Measurements from ENCODE around the gene PDZRN3.

DNA sequence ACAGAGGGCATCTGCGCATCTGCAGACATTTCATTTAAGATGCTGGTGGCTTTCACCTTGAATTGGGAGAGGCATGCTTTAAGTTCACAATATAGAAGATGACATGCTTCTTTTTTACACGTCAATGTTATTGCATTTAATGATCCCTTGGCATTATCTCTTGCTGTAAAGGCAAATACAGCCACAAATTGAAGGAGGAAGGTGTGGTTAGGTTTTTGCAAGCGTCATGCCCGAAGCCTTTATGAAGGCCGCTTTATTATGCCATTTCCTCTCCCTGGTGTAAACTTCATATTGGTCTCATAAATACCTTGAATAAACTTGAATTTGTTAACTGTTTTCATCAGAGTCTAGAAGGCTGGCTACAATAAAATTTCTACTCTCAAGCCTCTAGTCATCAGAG is 212.7 kb downstream of the PDZRN3 start:
- TF ChIP-seq, protein P1, sequence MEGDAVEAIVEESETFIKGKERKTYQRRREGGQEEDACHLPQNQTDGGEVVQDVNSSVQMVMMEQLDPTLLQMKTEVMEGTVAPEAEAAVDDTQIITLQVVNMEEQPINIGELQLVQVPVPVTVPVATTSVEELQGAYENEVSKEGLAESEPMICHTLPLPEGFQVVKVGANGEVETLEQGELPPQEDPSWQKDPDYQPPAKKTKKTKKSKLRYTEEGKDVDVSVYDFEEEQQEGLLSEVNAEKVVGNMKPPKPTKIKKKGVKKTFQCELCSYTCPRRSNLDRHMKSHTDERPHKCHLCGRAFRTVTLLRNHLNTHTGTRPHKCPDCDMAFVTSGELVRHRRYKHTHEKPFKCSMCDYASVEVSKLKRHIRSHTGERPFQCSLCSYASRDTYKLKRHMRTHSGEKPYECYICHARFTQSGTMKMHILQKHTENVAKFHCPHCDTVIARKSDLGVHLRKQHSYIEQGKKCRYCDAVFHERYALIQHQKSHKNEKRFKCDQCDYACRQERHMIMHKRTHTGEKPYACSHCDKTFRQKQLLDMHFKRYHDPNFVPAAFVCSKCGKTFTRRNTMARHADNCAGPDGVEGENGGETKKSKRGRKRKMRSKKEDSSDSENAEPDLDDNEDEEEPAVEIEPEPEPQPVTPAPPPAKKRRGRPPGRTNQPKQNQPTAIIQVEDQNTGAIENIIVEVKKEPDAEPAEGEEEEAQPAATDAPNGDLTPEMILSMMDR (conservative IDR thresholded peaks at IDR 0.05 in 1 of 2, IDR thresholded peaks at IDR 0.05 in 1 of 2; ENCODE audit: low read depth in 1 of 2, low read length in 2 of 2), result no peak
- TF ChIP-seq EZH2 (IDR thresholded peaks at IDR 0.05; ENCODE audit: low read length, missing control alignments), result no peak

All from fibroblast of lung (primary cell).